ENCODE data around the gene VKORC1L1. TPM values are rescaled to one million over a fixed set of nuclear protein-coding genes. Genes with fewer than 3 reads are reported as not detected.
"Not testable (repeated sequence)": the region's sequence is repeated elsewhere in the genome, so short reads cannot be mapped to it uniquely, and the experiment has no call there.

Gene VKORC1L1
- total RNA-seq, result 12.8 TPM

- peak; percentile 99 for ATAC-seq
Measured at GRCh38 chr7:65872776-65873581, at the start of gene VKORC1L1. TSS of gene VKORC1L1 (plus strand) at chr7:65873074. CDS start at chr7:65873372, 298 bp downstream.

GRCh38 chr7:65827366-65827765 is 45.5 kb upstream of the VKORC1L1 start:
- ATAC-seq, result no peak

GRCh38 chr7:65832281-65832680 is 40.6 kb upstream of the VKORC1L1 start:
- ATAC-seq, result no peak

- not testable (repeated sequence) for ATAC-seq
Measured at GRCh38 chr7:65836684-65837083, 36.2 kb upstream of the VKORC1L1 start.

GRCh38 chr7:65837541-65837956 is 35.3 kb upstream of the VKORC1L1 start:
- ATAC-seq, result not testable (repeated sequence)

- ATAC-seq, result no peak
Measured at GRCh38 chr7:65839846-65840245, 33.0 kb upstream of the VKORC1L1 start.

- no peak for ATAC-seq
Measured at GRCh38 chr7:65840446-65840845, 32.4 kb upstream of the VKORC1L1 start.

- ATAC-seq, result not testable (repeated sequence)
Measured at GRCh38 chr7:65843616-65844015, 29.3 kb upstream of the VKORC1L1 start.

- ATAC-seq, result no peak
Measured at GRCh38 chr7:65846008-65846570, 26.8 kb upstream of the VKORC1L1 start.

- ATAC-seq, result not testable (repeated sequence)
Measured at GRCh38 chr7:65853426-65853825, 19.4 kb upstream of the VKORC1L1 start.

- ATAC-seq, result not testable (repeated sequence)
Measured at GRCh38 chr7:65853892-65854291, 19.0 kb upstream of the VKORC1L1 start.

- not testable (repeated sequence) for ATAC-seq
Measured at GRCh38 chr7:65857321-65857894, 15.5 kb upstream of the VKORC1L1 start.

GRCh38 chr7:65858660-65859059 is 14.2 kb upstream of the VKORC1L1 start:
- ATAC-seq, result not testable (repeated sequence)

- ATAC-seq, result not testable (repeated sequence)
Measured at GRCh38 chr7:65866244-65866643, 6.6 kb upstream of the VKORC1L1 start.

GRCh38 chr7:65867681-65868080 is 5.2 kb upstream of the VKORC1L1 start:
- ATAC-seq, result not testable (repeated sequence)

- not testable (repeated sequence) for ATAC-seq
Measured at GRCh38 chr7:65869312-65869711, 3.6 kb upstream of the VKORC1L1 start.

- not testable (repeated sequence) for ATAC-seq
Measured at GRCh38 chr7:65871451-65871850, 1.4 kb upstream of the VKORC1L1 start.

GRCh38 chr7:65873582-65874193 is 814 bp downstream of the VKORC1L1 start:
- ATAC-seq, result peak; percentile 27

GRCh38 chr7:65875715-65876114 is 2.8 kb downstream of the VKORC1L1 start:
- ATAC-seq, result not testable (repeated sequence)

GRCh38 chr7:65879292-65880153 is 6.6 kb downstream of the VKORC1L1 start:
- ATAC-seq, result not testable (repeated sequence)

- ATAC-seq, result not testable (repeated sequence)
Measured at GRCh38 chr7:65880242-65880641, 7.4 kb downstream of the VKORC1L1 start.

- ATAC-seq, result not testable (repeated sequence)
Measured at GRCh38 chr7:65884983-65885382, 12.1 kb downstream of the VKORC1L1 start.

Data from esophagus mucosa (tissue), 1 donor.